GM23338 (cell line): Measurements from ENCODE around the gene SLCO4A1. TPM values are rescaled to one million over a fixed set of nuclear protein-coding genes. Genes with fewer than 3 reads are reported as not detected.

Source experiments
- ATAC-seq: fragments of 200-7000 bp; cut with Tn5 transposase; 3 replicates; pipeline ENCODE4 v1.9.1; 2020
- DNase-seq: peaks from one replicate; pipeline ENCODE4 v3.0.0-alpha.2; 2015; ENCODE audit warnings: low spot score
- H2AFZ ChIP-seq: fragments of 200-600 bp; sonication (generic); 2 replicates; pipeline ENCODE4 v1.8.0; 2016; ENCODE audit warnings: antibody characterized with exemption, mild to moderate bottlenecking, moderate library complexity
- H3F3A ChIP-seq: fragments of 200-600 bp; sonication (generic); replicated peaks from 2 replicates; pipeline ENCODE4 v1.8.0; 2017; ENCODE audit warnings: antibody characterized with exemption, mixed run types, low read depth
- H3K27ac ChIP-seq: fragments of 200-600 bp; sonication (generic); 2 replicates; pipeline ENCODE4 v1.6.1; 2016; ENCODE audit warnings: low read depth
- H3K27me3 ChIP-seq: fragments of 200-600 bp; sonication (generic); 2 replicates; pipeline ENCODE4 v1.8.0; 2016; ENCODE audit warnings: mild to moderate bottlenecking, mixed run types, moderate library complexity; ENCODE audit not compliant: insufficient read depth
- H3K36me3 ChIP-seq: fragments of 200-600 bp; sonication (generic); 2 replicates; pipeline ENCODE4 v1.8.0; 2016; ENCODE audit warnings: mild to moderate bottlenecking; ENCODE audit not compliant: insufficient read depth
- H3K4me1 ChIP-seq: fragments of 200-600 bp; sonication (generic); 2 replicates; pipeline ENCODE4 v1.8.0; 2016; ENCODE audit warnings: mild to moderate bottlenecking, moderate library complexity; ENCODE audit not compliant: insufficient read depth
- H3K4me2 ChIP-seq: fragments of 200-600 bp; sonication (generic); 2 replicates; pipeline ENCODE4 v1.7.1; 2017; ENCODE audit warnings: mixed run types
- H3K4me3 ChIP-seq: fragments of 200-600 bp; sonication (generic); 2 replicates; pipeline ENCODE4 v1.6.1; 2016; ENCODE audit warnings: mixed run types
- H3K79me2 ChIP-seq: fragments of 200-600 bp; sonication (generic); replicated peaks from 2 replicates; pipeline ENCODE4 v1.8.0; 2017; ENCODE audit warnings: mild to moderate bottlenecking; ENCODE audit not compliant: insufficient read depth
- H3K9me2 ChIP-seq: fragments of 200-600 bp; sonication (generic); 2 replicates; pipeline ENCODE4 v1.8.0; 2017; ENCODE audit not compliant: insufficient read depth
- H4K20me1 ChIP-seq: fragments of 200-600 bp; sonication (generic); replicated peaks from 2 replicates; pipeline ENCODE4 v1.8.0; 2017; ENCODE audit warnings: mild to moderate bottlenecking; ENCODE audit not compliant: insufficient read depth
- H3K27ac Mint-ChIP-seq: 2 replicates; pipeline ENCODE4 v1.8.0; 2020; ENCODE audit warnings: inconsistent platforms, mild to moderate bottlenecking, moderate library complexity, mixed read lengths
- H3K27me3 Mint-ChIP-seq: 3 replicates; pipeline ENCODE4 v1.8.0; 2022; ENCODE audit warnings: low read depth, mild to moderate bottlenecking, moderate library complexity, mixed read lengths, inconsistent platforms; ENCODE audit not compliant: insufficient read depth, poor library complexity
- H3K36me3 Mint-ChIP-seq: 3 replicates; pipeline ENCODE4 v1.8.0; 2021; ENCODE audit warnings: low read depth, mild to moderate bottlenecking, inconsistent platforms, moderate library complexity, mixed read lengths
- H3K4me1 Mint-ChIP-seq: 3 replicates; pipeline ENCODE4 v1.8.0; 2020; ENCODE audit warnings: mild to moderate bottlenecking, inconsistent platforms, mixed read lengths
- H3K4me3 Mint-ChIP-seq: 3 replicates; pipeline ENCODE4 v1.8.0; 2021; ENCODE audit warnings: moderate library complexity, mild to moderate bottlenecking, inconsistent platforms, mixed read lengths
- H3K9me3 Mint-ChIP-seq: 3 replicates; pipeline ENCODE4 v1.8.0; 2020; ENCODE audit warnings: moderate library complexity, mild to moderate bottlenecking, inconsistent platforms, mixed read lengths
- CREB1 ChIP-seq: fragments of 250-450 bp; sonication (Bioruptor Pico); IDR thresholded peaks from 2 replicates; pipeline ENCODE4 v1.5.0; 2020; ENCODE audit warnings: low read depth, mild to moderate bottlenecking, moderate library complexity
- CTCF ChIP-seq, 2 experiments: fragments of 200-600 bp in 1 of 2; sonication (generic) in 1 of 2; conservative IDR thresholded peaks; 2 replicates each; pipeline versions ENCODE4 v1.5.1 to v1.6.1; 2016 to 2017; ENCODE audit warnings: antibody characterized with exemption in 2 of 2, low read depth in 2 of 2, mild to moderate bottlenecking in 2 of 2, moderate library complexity in 1 of 2
- ETS1 ChIP-seq: IDR thresholded peaks from 2 replicates; pipeline ENCODE4 v1.6.1; 2016; ENCODE audit warnings: antibody characterized with exemption
- EZH2phosphoT487 ChIP-seq: fragments of 200-600 bp; sonication (generic); IDR thresholded peaks from one replicate; pipeline ENCODE4 v1.8.1; 2018; ENCODE audit warnings: antibody characterized with exemption; ENCODE audit not compliant: unreplicated experiment
- JUNB ChIP-seq: IDR thresholded peaks from one replicate; pipeline ENCODE4 v1.6.1; 2016; ENCODE audit warnings: antibody characterized with exemption; ENCODE audit not compliant: unreplicated experiment
- NANOG ChIP-seq: IDR thresholded peaks from 2 replicates; pipeline ENCODE4 v1.6.1; 2016; ENCODE audit warnings: antibody characterized with exemption, borderline replicate concordance
- POLR2AphosphoS5 ChIP-seq: IDR thresholded peaks from 2 replicates; pipeline ENCODE4 v1.6.1; 2016; ENCODE audit warnings: antibody characterized with exemption, low read depth
- REST ChIP-seq: IDR thresholded peaks from one replicate; pipeline ENCODE4 v1.6.1; 2018; ENCODE audit warnings: antibody characterized with exemption; ENCODE audit not compliant: unreplicated experiment
- STAT1 ChIP-seq: IDR thresholded peaks from one replicate; pipeline ENCODE4 v1.6.1; 2016; ENCODE audit warnings: antibody characterized with exemption; ENCODE audit not compliant: unreplicated experiment
- ZNF114 ChIP-seq: fragments of 250-450 bp; sonication (Bioruptor Pico); IDR thresholded peaks from 2 replicates; pipeline ENCODE4 v1.5.0; 2020; ENCODE audit warnings: mild to moderate bottlenecking, moderate library complexity
- ZNF331 ChIP-seq: fragments of 250-450 bp; sonication (Bioruptor Pico); IDR thresholded peaks from 2 replicates; pipeline ENCODE4 v1.5.0; 2020; ENCODE audit warnings: low read depth, mild to moderate bottlenecking, moderate library complexity
- polyA plus RNA-seq: library from polyadenylated mRNA; unstranded; fragments of >200 nt; fragmentation: Nextera tagmentation; extraction: Ambion mirVana; gene quantifications from 2 replicates; pipeline ENCODE4 v1.2.1, GENCODE V29; 2016
- total RNA-seq: library from RNA; depleted of rRNA; stranded (reverse); fragments of >200 nt; shearing (Covaris generic); gene quantifications from 2 replicates; pipeline ENCODE4 v1.2.3, GENCODE V29; 2014

The SLCO4A1 gene
- total and polyA plus RNA-seq, 2 experiments from 2014 or later = 28.5 to 41.6 TPM

GRCh38 chr20:62664019-62664971 lies 22.0 kb downstream of the SLCO4A1 start:
- Mint-ChIP-seq H3K27me3 (peaks cover 5% of the 10 kb centered on the region), H3K36me3 (no peaks in the 10 kb centered on the region; the same call in 2 of the 3 replicates), H3K4me3 (no peak overlapping the region), H3K9me3 (peaks cover 2% of the 10 kb centered on the region; the same call in 1 of the 3 replicates), H3K4me1 (peaks cover 10% of the 10 kb centered on the region), H3K27ac (no peak overlapping the region)
- no peak overlapping the region for H3K27ac ChIP-seq
- ATAC-seq (no peak), DNase-seq (no peak)
- no peak overlapping the region for H2AFZ ChIP-seq
- no peaks in the 10 kb centered on the region for H3K9me2 ChIP-seq
- H3K27me3 ChIP-seq = no peaks in the 10 kb centered on the region
- H3K4me1 ChIP-seq = no peaks in the 10 kb centered on the region
- no peaks in the 10 kb centered on the region; the same call in 1 of the 2 replicates for H3K36me3 ChIP-seq
- H3F3A ChIP-seq = no peaks in the 10 kb centered on the region
- peak in 1 of 2 experiments; percentile 31; a peak in 2 of 4 replicates for TF ChIP-seq CTCF (conservative IDR thresholded peaks at IDR 0.05; ENCODE audit: low read depth in 2 of 2)
- no peak for TF ChIP-seq EZH2phosphoT487
- no peak overlapping the region for H3K4me3 ChIP-seq
- H4K20me1 ChIP-seq = no peaks in the 10 kb centered on the region; the same call in 1 of the 2 replicates
- no peaks in the 10 kb centered on the region for H3K79me2 ChIP-seq
- no peak overlapping the region for H3K4me2 ChIP-seq

- Histone ChIP-seq H4K20me1 (no peaks in the 10 kb centered on the region; the same call in 1 of the 2 replicates), H3K4me2 (no peak overlapping the region), H3F3A (no peaks in the 10 kb centered on the region), H3K36me3 (no peaks in the 10 kb centered on the region; the same call in 1 of the 2 replicates), H3K79me2 (no peaks in the 10 kb centered on the region), H3K27me3 (no peaks in the 10 kb centered on the region), H2AFZ (no peak overlapping the region), H3K4me1 (no peaks in the 10 kb centered on the region), H3K4me3 (no peak overlapping the region), H3K27ac (no peak overlapping the region), H3K9me2 (no peaks in the 10 kb centered on the region)
- Mint-ChIP-seq H3K27ac (no peak overlapping the region), H3K9me3 (peaks cover 2% of the 10 kb centered on the region; the same call in 1 of the 3 replicates), H3K36me3 (peaks cover 5% of the 10 kb centered on the region; the same call in 2 of the 3 replicates), H3K27me3 (peaks cover 5% of the 10 kb centered on the region), H3K4me1 (peaks cover 10% of the 10 kb centered on the region), H3K4me3 (no peak overlapping the region)
- ATAC-seq = no peak
- no peak for DNase-seq
- no peak for TF ChIP-seq ETS1
- no peak for TF ChIP-seq STAT1
- TF ChIP-seq REST = no peak
- TF ChIP-seq EZH2phosphoT487 = no peak
- TF ChIP-seq ZNF331 (CRISPR knock-in tag) = no peak
- TF ChIP-seq NANOG = no peak
- TF ChIP-seq JUNB = no peak
- TF ChIP-seq CTCF (conservative IDR thresholded peaks at IDR 0.05; ENCODE audit: low read depth in 2 of 2) = no peak
- TF ChIP-seq POLR2AphosphoS5 = no peak
- no peak for TF ChIP-seq CREB1 (CRISPR knock-in tag)
- no peak for TF ChIP-seq ZNF114 (CRISPR knock-in tag)
Measured at GRCh38 chr20:62665153-62665754, 23.0 kb downstream of the SLCO4A1 start.
